HG03039 (cell line): ENCODE data around the gene KSR2.
"Not testable (repeated sequence)": the region's sequence is repeated elsewhere in the genome, so short reads cannot be mapped to it uniquely, and the experiment has no call there.

Experiments
- ATAC-seq: cut with Tn5 transposase; IDR thresholded peaks from one replicate; pipeline ENCODE4 v1.9.1; 2021; ENCODE audit warnings: mild to moderate bottlenecking, moderate library complexity; ENCODE audit not compliant: unreplicated experiment

Gene KSR2

DNA sequence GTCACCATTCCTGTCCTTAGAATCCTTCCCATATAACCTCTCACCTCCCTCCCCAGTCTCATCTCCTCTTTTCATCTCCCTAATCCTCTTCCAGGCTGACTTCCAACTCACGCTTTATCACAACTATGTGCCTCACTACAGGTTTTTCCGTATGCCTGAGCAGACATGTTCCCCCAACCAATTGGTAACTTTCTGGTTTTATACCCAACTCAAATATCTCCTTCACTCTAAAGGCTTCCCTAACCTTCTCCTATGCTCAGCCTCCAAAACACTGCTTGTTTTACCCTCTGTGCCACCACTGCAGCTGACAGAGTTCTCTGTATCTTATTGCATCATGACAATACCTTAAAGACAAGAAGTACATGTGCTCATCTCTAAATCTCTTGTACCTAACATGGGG, 139.7 kb downstream of the KSR2 start:
- ATAC-seq: no peak

DNA sequence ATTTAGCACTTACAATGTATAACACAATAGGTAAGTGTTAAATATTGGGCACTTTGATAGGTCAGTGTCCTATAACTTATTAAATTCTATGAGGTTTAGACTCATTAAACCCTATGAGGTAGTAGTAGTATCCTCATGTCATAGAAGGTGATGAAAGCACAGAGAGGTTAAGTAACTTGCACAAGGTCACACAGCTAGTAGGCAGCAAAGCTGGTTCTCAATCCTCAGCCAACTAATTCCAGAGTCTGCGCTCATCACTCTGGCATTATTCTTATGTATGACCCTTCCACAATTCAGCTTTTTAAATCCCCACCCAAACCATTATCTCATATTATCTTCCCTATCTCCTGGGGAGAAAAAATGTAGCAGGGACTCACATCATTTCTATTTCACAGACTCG, 141.1 kb downstream of the KSR2 start:
- no peak for ATAC-seq

DNA sequence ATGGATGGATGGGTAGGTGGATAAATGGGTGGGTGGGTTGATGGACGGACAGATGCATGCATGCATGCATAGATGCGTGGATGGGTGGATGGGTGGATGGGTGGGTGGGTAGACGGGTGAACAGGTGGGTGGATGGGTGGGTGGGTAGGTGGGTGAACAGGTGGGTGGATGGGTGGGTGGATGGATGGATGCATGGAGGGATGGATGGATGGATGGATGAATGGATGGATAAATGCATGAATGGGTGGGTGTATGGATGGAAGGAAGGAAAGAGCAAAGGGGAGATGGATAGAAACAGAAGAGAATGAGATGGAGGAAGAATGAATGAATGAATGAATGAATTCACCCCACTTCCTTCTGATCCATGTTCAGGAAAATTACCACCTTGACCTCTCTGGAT, 143.0 kb downstream of the KSR2 start:
- no peak for ATAC-seq

DNA sequence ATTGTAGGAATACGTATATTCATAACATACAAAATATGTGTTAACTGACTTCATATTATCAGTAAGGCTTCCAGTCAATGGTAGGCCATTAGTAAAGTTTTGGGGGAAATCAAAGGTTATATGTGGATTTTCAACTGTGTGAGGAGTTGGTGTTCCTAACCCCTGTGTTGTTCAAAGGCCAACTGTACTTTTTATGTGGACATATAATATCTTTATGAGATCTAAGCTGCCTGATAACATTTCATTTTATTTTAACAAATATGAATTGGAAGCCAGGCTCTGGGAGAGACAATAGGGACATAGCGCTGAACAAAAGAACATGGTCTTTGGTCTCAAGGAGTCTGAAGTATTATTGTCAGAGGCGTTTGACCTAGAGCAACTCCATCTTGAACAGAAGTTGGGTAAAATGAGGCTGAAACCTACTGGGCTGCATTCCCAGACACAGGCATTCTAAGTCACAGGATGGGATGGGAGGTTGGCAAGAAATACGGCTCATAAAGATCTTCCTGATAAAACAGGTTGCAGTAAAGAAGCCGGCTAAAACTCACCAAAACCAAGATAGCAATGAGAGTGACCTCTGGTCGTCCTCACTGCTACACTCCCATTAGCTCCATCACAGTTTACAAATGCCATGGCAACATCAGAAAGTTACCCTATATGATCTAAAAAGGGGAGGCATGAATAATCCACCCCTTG, 147.2 kb downstream of the KSR2 start:
- ATAC-seq: no peak

DNA sequence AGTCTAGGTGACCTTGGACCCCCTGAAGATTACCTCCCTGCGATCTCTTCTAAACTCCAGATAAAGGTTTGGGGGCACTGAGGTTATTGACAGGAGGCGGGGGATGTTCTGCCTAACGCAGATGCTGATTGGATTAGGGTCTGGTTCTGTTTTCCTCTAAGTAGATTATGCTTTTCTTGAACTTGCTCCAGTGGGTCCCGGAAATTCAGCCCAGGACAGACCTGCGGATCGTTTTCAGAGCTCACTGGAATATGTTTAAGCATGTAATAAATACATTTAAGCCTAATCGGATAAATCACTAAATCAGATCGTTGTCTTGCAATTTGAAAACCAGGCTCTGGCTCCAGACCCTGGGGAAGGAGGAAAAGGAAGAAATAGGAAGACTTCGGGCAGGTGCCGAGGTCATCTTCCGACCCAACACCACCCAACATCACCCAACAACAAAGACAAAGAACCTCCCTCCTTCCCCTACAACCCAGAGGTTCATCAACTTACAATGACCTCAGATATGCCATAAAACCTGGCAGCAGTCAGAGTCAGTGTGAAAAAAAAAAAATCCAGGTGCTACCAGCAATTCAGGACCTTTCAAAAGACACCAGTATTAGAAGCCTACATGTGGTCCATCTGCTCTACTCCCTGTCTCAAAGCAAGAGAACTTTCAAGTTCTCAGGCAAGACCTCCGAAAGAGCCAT, 148.4 kb downstream of the KSR2 start:
- no peak for ATAC-seq

DNA sequence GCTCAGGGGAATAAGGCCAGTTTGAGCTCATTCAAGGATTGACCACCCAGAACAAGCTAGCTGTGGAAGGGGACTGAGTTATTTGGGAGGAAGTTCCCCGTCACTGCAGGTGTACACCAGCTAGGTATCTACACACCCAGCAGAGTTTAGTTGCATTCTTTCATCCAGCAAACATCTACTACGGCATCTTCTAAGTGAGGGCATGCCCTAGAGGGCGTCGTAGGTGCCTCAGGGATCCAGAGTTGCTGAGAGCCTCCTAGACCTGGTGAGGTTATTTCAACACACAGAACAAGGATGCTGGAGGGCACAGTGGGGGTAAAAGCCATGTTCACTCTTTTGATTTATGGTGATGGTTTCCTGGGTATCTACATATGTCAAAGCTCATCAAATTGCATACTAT, 149.6 kb downstream of the KSR2 start:
- ATAC-seq: no peak

DNA sequence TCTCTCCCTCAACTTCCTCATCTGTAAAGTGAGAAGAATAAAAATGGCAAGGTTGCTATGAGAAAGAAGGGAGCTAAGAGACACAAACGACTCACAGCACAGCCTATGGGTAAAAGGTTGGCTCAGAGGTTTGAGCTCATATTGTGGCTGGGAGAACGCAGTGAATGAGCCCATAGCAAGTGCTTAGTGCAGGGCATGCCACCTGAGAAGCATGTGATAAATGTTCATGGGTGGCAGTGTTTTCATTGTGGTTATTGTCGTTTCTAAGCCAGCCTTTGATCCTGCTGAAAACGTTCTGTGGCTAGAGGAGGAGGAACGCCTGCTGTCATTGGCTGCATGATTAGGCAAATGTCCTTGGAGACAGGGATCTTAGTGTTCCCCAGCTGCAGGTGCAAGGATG, 150.4 kb downstream of the KSR2 start:
- no peak for ATAC-seq

DNA sequence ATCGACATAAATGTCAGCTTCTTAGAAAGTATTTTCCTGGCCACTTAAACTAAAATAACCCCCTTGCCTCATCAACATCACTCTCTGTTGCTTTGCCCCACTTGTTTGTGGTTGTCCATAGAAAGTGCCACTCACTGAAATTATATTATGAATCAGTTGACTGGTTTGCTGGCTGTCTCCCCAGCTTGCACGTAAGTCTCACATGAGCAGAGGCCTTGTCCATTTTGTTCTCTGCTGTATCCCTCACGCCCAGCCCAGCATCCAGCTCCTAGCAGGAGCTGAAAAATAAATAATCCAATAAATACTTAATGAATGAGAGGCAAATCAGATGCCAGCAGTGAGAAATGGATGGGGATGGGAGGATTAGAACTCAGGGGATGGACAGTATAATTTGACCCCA, 159.3 kb downstream of the KSR2 start:
- no peak for ATAC-seq

DNA sequence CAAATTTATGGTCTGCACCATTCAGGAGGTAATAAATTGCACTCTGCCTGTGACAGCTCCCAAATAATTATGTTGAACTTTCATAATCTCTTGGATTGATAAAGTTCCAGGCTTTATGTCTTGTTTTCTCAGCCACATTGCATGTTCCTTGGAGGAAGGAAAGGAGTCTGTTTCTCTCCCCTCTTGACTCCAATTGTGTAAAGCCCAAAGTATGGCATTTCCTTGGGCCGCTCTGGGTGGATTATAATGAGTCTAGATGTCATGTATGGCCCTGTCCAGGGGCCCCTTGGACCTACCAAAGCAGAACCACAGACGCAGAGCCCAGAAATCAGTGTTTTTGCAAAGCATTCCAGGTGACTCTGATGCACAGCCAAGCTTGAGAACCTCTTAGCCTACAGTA, 160.8 kb downstream of the KSR2 start:
- no peak for ATAC-seq

DNA sequence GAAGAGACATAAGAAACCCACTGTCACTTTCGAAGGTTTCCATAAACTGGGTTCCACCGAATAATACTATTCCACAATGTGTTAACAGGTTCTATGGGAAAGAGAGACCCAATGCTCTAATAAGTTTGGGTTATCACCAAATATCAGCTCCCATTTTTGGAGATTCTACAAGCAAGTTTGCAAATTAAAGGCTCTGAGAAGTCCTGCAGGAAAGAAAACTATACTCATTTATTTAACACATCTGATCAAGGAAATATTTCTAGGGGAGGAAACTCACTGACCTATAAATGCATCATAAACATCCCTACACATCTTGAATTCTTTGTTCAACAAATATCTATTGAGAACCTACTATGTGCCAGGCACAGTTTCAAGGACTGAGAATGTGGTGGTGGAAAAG, 161.4 kb downstream of the KSR2 start:
- no peak for ATAC-seq

DNA sequence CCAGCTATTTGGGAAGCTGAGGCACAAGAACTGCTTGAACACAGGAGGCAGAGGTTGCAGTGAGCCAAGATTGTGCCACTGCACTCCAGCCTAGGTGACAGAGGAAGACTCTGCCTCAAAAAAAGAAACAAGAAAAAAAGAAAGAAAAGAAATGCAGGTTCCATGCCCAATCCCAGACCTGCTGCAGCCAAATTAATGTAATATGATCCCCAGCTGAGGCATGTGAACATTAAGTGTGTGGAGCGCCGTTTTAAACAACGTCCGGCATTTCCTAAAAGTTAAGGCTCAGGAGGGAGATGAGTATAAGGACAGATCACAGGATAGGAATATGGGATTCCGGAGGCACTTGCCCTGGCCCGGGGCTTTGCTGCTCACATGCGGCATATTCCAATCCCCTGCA, 162.9 kb downstream of the KSR2 start:
- no peak for ATAC-seq

DNA sequence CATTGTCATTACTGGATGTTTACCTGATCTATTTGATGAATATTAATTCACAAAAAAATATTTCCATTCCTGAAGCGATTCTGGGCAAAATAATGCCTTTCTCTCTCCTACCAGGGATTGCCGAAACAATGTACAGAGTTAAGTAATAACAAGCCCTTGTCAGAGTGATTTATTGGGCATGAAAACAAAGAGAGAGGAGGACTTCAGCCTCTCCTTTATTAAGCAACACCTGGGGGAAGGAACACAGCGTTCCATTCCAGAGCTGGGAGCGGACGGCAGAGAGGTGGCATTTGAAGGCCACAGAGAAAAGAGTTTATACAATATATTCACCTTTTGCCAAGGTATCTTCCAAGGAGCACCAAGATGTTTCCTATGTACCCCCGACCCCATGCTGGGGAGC, 165.8 kb downstream of the KSR2 start:
- ATAC-seq: no peak

DNA sequence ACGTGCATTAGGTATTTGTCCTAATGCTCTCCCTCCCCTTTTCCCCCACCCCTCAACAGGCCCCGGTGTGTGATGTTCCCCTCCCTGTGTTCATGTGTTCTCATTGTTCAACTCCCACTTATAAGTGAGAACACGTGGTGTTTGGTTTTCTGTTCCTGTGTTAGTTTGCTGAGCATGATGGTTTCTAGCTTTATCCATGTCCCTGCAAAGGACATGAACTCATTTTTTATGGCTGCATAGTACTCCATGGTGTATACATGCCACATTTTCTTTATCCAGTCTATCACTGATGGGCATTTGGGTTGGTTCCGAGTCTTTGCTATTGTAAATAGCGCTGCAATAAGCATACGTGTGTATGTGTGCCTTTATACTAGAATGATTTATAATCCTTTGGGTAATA, 168.1 kb downstream of the KSR2 start:
- not testable (repeated sequence) for ATAC-seq

DNA sequence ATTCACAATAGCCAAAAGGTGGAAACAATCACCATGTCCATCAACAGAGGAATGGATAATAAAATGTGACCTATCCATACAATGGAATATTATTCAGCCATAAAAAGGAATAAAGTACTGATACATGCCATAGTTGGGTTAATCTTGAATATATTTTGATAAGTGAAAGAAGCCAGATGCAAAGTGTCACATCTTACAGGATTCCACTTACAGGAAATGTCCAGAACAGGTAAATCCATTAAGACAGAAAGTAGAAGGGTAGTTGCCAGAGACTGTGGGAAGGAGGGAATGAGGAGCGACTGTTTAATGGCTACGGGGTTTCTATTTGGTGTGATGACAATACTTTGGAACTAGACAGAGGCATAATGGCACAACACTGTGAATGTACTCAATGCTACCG, 171.6 kb downstream of the KSR2 start:
- ATAC-seq: no peak

DNA sequence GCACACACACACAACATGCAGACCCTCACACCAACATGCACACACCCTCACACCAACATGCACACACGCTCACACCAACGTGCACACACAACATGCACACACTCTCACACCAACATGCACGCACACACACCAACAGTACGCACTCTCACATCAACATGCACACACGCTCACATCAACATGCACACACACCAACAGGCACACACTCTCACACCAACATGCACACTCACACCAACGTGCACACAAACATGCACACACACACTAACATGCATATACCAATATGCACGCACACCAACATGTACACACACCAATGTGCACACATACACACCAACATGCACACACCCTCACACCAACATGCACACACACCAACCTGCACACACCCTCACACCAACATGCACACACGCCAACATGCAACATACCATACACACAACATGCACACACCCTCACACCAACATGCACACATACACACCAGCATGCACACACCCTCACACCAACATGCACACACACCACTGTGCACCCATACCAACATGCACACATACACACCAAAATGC, 175.8 kb downstream of the KSR2 start:
- no peak for ATAC-seq

DNA sequence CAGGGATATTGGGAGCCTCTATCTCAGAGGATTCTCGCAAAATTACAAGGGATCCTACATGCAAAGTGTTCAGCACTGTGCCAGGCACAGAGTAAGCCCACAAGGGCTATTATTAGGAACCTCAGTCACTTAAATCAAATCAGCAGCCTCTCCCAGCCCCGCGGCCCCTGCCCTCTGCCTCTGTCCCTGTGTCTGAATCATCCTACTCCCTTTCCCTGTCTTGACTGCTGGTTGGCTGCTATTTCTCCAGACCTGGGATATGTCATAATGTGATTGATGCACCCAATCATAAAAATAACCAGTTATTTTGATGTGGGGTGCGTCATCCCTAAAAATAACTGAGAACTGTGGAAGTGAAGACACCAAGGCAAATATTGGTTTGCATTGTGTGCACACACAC, 176.3 kb downstream of the KSR2 start:
- ATAC-seq: no peak

DNA sequence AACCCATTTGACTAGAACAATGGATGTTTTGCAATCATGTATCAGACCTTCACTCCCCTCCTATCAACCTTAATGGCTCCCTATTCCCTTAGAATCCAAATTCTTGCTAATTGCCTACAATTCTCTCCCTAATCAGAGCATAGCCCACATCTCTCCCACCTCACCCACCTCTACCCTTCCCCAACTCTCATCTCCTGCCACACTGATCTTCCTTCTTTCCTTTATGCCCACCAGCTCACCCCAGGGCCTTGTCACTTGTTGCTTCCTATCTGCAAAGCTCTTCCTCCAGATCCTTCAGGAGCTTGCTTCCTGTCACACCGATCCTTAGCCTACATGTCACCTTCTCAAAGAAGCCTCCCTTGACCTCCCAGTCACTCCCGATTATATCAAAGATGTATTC, 177.8 kb downstream of the KSR2 start:
- no peak for ATAC-seq

DNA sequence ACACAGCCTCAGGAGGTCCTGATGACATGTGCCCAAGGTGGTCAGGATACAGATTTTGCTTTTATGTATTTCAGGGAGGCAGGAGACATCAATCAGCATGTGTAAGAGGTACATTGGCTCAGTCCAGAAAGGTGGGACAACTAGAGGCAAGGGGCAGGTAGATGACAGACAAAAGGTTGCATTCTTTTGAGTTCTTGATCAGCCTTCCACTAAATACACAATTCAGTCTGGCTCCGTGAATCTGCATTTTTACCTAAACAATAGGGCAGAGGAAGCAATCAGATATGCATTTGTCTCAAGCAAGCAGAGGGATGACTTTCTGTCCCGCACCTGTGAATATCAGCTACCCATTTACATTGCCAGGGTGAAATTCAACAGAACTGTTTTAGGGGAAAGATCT, 178.6 kb downstream of the KSR2 start:
- no peak for ATAC-seq

DNA sequence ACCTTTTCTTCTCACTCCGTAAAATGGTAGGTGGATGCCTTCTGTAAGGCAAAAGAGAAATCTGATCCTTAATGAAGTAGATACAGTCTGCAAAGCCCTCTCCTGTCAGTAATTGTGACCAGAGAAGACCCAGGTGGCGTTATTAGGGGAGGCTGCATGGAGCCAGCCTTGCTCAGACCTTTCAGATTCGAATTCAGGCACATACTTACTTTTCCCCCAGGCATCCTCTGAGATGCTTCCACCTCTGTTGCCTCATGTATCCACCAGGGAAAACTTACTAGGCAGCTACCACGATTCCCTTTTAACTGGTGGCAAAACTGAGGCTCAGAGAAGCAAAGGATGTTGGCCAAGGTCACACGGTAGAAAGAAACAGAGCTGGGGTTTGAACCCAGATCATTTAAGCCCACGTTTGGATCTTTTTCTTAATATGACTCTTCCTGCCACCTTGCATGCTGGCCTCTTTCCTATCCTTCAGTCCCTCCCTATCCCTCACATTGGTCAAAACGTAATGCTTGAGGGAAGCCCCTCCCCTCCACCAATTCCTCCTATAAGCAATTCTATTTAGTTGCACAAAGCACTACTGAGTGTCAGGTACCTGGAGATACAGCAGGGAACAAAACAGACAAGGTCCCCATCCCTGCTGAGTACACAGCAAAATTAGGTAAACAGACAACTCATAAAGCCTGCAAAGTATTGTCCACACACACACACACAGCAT, 179.4 kb downstream of the KSR2 start:
- no peak for ATAC-seq

DNA sequence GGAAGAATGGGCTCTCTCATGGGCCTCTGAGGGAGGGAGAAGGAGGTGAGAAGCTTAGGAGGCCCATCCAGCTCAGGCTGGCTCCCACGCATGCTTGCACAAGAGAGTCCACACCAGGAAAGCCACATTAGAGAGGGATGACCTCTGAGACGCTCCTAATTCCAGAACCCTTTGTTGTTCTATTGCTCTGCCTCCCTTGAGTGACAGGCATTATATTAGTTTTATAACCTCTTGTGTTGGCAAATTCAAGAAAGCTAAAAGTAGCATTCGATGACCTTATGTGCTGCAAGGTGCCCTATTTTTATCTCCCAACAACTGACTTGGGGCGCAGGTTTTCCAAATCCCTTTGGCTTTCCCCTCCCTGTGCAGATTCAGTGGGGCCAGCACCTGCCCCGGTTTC, 190.1 kb downstream of the KSR2 start:
- no peak for ATAC-seq

DNA sequence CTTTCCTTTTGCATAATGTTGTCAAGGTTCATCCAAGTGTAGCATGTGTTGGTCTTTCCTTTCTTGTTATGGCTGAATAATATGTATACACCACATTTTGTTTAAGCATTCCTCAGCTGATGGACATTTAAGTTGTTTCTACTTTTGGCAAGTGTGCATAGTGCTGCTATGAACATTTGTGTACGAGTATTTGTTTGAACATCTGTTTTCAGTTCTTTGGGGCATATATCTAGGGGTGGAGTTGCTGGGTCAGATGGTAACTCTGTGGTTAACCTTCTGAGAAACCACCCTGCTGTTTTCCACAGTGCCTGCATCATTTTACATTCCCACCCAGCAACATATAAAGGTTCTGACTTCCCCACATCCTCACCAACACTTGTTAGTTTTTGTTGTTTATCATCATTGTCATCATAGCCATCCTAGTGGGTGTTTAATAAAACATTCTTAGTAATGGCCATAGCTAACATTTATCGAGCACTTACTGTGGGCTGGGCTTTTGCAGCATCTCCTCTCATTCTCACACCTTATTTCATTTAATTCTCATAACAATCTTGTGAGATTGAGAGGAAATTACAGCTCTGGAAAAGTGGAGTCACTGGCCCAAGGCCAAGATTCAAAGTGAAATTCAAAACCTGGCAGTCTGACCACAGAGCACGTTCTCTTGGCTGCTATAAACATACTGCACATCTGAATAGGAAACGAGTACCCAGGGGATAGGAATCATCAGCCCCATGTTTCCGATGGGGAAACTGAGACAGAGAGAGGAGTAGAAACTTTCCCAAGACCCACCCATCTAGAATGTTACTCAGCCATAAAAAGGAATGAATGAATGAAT, 193.6 kb downstream of the KSR2 start:
- ATAC-seq: no peak
